ENCODE measurements around the gene ZNF513. TPM values are rescaled to one million over a fixed set of nuclear protein-coding genes. Genes with fewer than 3 reads are reported as not detected.

The ZNF513 gene
- total and polyA plus RNA-seq, 2 donors (not counting 3 experiments of a cell fraction or from before 2014, with no cell fraction given) = 19.0 to 30.6 TPM

DNA sequence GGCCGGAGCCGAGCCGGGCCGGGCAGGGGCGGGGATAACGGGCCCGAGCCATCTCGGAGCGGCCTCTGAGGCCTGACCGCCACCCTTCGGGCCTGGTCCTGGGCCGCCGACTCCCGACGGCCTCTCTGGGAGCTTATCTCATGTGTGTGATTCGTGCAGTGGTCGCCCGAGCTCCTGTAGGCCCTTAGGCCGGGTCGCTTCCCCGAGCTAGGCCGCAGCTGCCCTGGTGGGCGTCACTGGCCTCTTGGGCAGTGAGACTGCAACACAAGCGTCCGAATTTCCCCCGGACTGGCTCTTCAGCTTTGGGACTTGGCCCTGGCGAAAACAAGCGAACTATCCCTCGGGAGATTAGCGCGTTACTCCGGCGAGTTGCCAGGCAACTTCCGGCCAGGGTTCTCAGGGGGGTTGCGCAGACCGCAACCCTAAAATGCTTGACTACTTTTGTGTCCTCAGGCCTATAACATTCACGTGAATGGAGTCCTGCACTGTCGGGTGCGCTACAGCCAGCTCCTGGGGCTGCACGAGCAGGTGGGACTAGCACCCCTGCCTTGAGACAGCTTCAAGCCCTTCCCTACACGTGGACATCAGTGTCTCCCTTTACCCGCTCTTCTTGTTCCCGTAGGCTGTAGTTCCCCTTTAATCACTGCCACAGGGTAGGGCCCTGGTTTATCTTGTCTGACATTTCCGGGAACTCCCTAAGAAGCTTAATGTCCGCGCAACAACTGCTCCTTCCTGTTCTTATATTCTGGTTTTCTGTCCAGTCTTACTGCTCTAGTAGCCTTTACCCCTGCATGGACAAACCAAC is 9.5 kb downstream of the ZNF513 start:
- TF ChIP-seq POLR2A (IDR thresholded peaks at IDR 0.05; ENCODE audit: low read depth, low read length) (peak; percentile 39), POLR2AphosphoS5 (IDR thresholded peaks at IDR 0.05; ENCODE audit: insufficient read depth, low read depth, low read length) (no peak)
- FAIRE-seq (no peak), DNase-seq (ENCODE audit: low read depth, low spot score) (peak; percentile 46)
- Histone ChIP-seq H3K4me1 (ENCODE audit: control insufficient read depth, extremely low read depth, insufficient read depth, low read length) (peaks cover 14% of the 10 kb centered on the region), H3K27me3 (ENCODE audit: control insufficient read depth in 2 of 2, insufficient read depth in 2 of 2, low read length in 2 of 2) (no peaks in the 10 kb centered on the region), H3K9ac (replicated peaks; ENCODE audit: extremely low read depth, insufficient read depth, low read length) (peak overlapping the region; percentile 90), H3K9me3 (replicated peaks; ENCODE audit: control insufficient read depth, insufficient read depth, low read length) (no peaks in the 10 kb centered on the region), H4K20me1 (replicated peaks; ENCODE audit: control insufficient read depth, extremely low read depth, insufficient read depth, low read length) (no peaks in the 10 kb centered on the region), H3K79me2 (ENCODE audit: control insufficient read depth, insufficient read depth, low read length) (peaks cover 30% of the 10 kb centered on the region), H3K4me3 (replicated peaks in 1 of 3; ENCODE audit: insufficient read depth in 1 of 3, low read depth in 1 of 3, low read length in 3 of 3) (peak overlapping the region; percentile 65 to 86 (median 78)), H3K9me1 (replicated peaks; ENCODE audit: control insufficient read depth, extremely low read depth, insufficient read depth, low read length) (no peaks in the 10 kb centered on the region), H3K27ac (ENCODE audit: insufficient read depth, low read depth, low read length) (peak overlapping the region; percentile 50), H3K4me2 (ENCODE audit: insufficient read depth, low read length) (peak overlapping the region; percentile 92), H2AFZ (ENCODE audit: low read depth, low read length) (peak overlapping the region; percentile 49), H3K36me3 (ENCODE audit: control insufficient read depth in 2 of 2, extremely low read depth in 1 of 2, insufficient read depth in 2 of 2, low read length in 2 of 2) (peaks cover 13 to 41% of the 10 kb centered on the region in 2 experiments)
- intact Hi-C loops (cut with micrococcal nuclease) (loop anchor here (1.0 to 5.0 kb wide), 6 partner anchors 9 to 159 kb away; partner anchors contain the start of genes ATRAID, GTF3C2, IFT172 and MPV17), dilution Hi-C loops (cut with MboI; ENCODE audit: extremely low pct_ligation_motif_present, low sequenced_read_pairs) (no loop called here)
- CTCF ChIA-PET = interaction anchor here (0.7 to 1.4 kb wide), 2 partner anchors 9 to 20 kb away, joined by 3 to 4 read pairs; partner anchors contain the start of gene ZNF513
- no TSS peak for BruUV-seq (replicated peaks)
- POLR2A ChIA-PET = no interaction called here

GRCh38 chr2:27370026-27370815 is 10.3 kb downstream of the ZNF513 start, which contains the start of the genes EIF2B4 and SNX17:
Gene EIF2B4, minus strand, starts transcription at chr2:27370338. Its CDS starts 24 bp downstream, at chr2:27370314.
Gene SNX17, plus strand, starts transcription at chr2:27370616. Its CDS starts 128 bp downstream, at chr2:27370744.
- peak within 1 kb of the TSS; percentile 92 for H3K4me2 ChIP-seq (ENCODE audit: insufficient read depth, low read length)
- FAIRE-seq (peak; percentile 99), DNase-seq (ENCODE audit: low read depth, low spot score) (peak; percentile 100)
- H3K9ac ChIP-seq (replicated peaks; ENCODE audit: extremely low read depth, insufficient read depth, low read length) = peak within 1 kb of the TSS; percentile 90
- no peaks in the 10 kb centered on the region for H4K20me1 ChIP-seq (replicated peaks; ENCODE audit: control insufficient read depth, extremely low read depth, insufficient read depth, low read length)
- POLR2A ChIA-PET = interaction anchor here (1.7 kb wide), 1 partner anchor 13 kb away, joined by 7 read pairs; the partner anchor contains the start of gene GTF3C2
- H3K79me2 ChIP-seq (ENCODE audit: control insufficient read depth, insufficient read depth, low read length) = peaks cover 30% of the 10 kb centered on the region
- peaks cover 14% of the 10 kb centered on the region for H3K4me1 ChIP-seq (ENCODE audit: control insufficient read depth, extremely low read depth, insufficient read depth, low read length)
- no peaks in the 10 kb centered on the region for H3K9me3 ChIP-seq (replicated peaks; ENCODE audit: control insufficient read depth, insufficient read depth, low read length)
- CTCF ChIA-PET = interaction anchor here (0.8 to 1.4 kb wide), 9 partner anchors 9 to 313 kb away, joined by 3 to 8 read pairs (median 4); partner anchors contain the start of gene GTF3C2
- H3K36me3 ChIP-seq (ENCODE audit: control insufficient read depth in 2 of 2, extremely low read depth in 1 of 2, insufficient read depth in 2 of 2, low read length in 2 of 2) = peaks cover 13 to 33% of the 10 kb centered on the region in 2 experiments
- TF ChIP-seq GATA2 (IDR thresholded peaks at IDR 0.05; ENCODE audit: insufficient read depth, insufficient read length, low read depth, low read length) (no peak), EZH2 (IDR thresholded peaks at IDR 0.05; ENCODE audit: borderline replicate concordance, low read depth, low read length, severe bottlenecking) (no peak), JUN (IDR thresholded peaks at IDR 0.05; ENCODE audit: borderline replicate concordance, insufficient read depth, insufficient read length, low read depth) (no peak), MYC (IDR thresholded peaks at IDR 0.05; ENCODE audit: low read depth, low read length) (peak; percentile 53), POLR2AphosphoS5 (IDR thresholded peaks at IDR 0.05; ENCODE audit: insufficient read depth, low read depth, low read length) (peak; percentile 92), POLR2A (IDR thresholded peaks at IDR 0.05; ENCODE audit: low read depth, low read length) (peak; percentile 91), FOS (IDR thresholded peaks at IDR 0.05; ENCODE audit: borderline replicate concordance, insufficient read depth, low read length) (peak; percentile 6)
- TF ChIP-seq, protein P1, sequence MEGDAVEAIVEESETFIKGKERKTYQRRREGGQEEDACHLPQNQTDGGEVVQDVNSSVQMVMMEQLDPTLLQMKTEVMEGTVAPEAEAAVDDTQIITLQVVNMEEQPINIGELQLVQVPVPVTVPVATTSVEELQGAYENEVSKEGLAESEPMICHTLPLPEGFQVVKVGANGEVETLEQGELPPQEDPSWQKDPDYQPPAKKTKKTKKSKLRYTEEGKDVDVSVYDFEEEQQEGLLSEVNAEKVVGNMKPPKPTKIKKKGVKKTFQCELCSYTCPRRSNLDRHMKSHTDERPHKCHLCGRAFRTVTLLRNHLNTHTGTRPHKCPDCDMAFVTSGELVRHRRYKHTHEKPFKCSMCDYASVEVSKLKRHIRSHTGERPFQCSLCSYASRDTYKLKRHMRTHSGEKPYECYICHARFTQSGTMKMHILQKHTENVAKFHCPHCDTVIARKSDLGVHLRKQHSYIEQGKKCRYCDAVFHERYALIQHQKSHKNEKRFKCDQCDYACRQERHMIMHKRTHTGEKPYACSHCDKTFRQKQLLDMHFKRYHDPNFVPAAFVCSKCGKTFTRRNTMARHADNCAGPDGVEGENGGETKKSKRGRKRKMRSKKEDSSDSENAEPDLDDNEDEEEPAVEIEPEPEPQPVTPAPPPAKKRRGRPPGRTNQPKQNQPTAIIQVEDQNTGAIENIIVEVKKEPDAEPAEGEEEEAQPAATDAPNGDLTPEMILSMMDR (IDR thresholded peaks at IDR 0.05; ENCODE audit: extremely low read depth in 1 of 2, insufficient read depth in 1 of 2, low read depth in 1 of 2, low read length in 2 of 2) = peak; percentile 89 to 91
- TF ChIP-seq, protein P2, sequence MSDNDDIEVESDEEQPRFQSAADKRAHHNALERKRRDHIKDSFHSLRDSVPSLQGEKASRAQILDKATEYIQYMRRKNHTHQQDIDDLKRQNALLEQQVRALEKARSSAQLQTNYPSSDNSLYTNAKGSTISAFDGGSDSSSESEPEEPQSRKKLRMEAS (IDR thresholded peaks at IDR 0.05; ENCODE audit: insufficient read depth, insufficient read length) = peak; percentile 70
- intact Hi-C loops (cut with micrococcal nuclease) = loop anchor here (1.0 to 5.0 kb wide), 6 partner anchors 10 to 158 kb away; partner anchors contain the start of genes ATRAID, GTF3C2, IFT172 and MPV17
- no TSS peak for BruUV-seq (replicated peaks)
- peak within 1 kb of the TSS; percentile 76 for H2AFZ ChIP-seq (ENCODE audit: low read depth, low read length)
- H3K27ac ChIP-seq (ENCODE audit: insufficient read depth, low read depth, low read length) = peak within 1 kb of the TSS; percentile 50
- H3K9me1 ChIP-seq (replicated peaks; ENCODE audit: control insufficient read depth, extremely low read depth, insufficient read depth, low read length) = no peaks in the 10 kb centered on the region
- peak within 1 kb of the TSS; percentile 65 to 86 (median 78) for H3K4me3 ChIP-seq (replicated peaks in 1 of 3; ENCODE audit: insufficient read depth in 1 of 3, low read depth in 1 of 3, low read length in 3 of 3)
- no peaks in the 10 kb centered on the region for H3K27me3 ChIP-seq (ENCODE audit: control insufficient read depth in 2 of 2, insufficient read depth in 2 of 2, low read length in 2 of 2)
- dilution Hi-C loops (cut with MboI; ENCODE audit: extremely low pct_ligation_motif_present, low sequenced_read_pairs) = no loop called here

All from endothelial cell of umbilical vein (primary cell).